DMS153 treated with DMSO at 0.1 percent for 48 hours (cell line): Measurements from ENCODE around the gene KIAA0232.

ENCODE experiments used
- DNase-seq: peaks from one replicate; lab custom pipeline; 2025; ENCODE audit not compliant: unreplicated experiment; lab: John Stamatoyannopoulos, UW

Gene KIAA0232

GRCh38 chr4:6845027-6845426 is 62.5 kb downstream of the KIAA0232 start:
- no peak for DNase-seq

- no peak for DNase-seq
These were observed 63.0 kb downstream of the KIAA0232 start for GRCh38 chr4:6845574-6845973.

DNA sequence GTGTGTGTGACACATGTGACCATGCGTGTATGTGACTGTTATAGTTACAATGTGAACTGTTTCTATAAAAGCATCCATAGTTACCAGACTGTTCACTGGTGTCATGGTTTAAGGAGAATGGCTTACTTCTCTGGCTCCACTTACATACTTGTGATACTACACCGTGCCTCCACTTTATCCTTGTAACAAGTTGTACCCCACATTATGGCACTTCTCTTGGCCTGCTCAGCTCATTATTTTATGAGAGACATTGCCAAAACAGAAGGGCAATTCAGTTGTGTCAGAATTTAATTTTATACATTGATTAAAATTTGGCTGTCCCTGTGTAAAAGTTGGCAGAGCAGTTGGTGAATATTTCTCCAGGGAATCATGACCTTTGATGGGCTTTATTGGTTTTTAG is 64.7 kb downstream of the KIAA0232 start:
- no peak for DNase-seq

DNA sequence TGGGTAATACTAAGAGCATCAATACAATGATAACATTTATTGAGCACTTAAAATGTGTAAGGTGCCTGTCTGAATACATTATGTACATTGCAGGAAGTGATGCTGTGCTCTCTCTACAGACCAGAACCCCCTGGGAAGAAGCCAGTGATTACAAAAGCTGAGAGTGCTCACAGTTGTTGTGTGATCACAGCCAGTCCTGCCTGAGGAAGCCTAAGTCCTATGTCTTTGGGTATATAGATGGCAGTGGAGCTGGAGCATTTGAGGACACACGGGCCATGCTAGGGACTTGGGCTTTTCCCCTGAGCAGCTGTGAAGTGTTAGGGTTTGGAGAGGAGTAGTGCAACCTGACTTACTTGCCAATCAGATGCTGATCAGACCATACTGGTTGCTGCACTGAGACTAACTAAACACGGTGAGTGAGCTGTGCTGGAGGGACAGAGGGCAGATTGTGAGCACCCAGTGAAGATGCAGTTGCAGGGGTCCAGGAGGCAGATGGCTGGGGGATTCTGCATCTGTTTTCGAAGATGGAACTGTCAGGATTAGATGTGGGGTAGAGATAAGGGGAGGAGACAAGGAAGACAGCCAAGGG is 66.3 kb downstream of the KIAA0232 start:
- no peak for DNase-seq

- no peak for DNase-seq
These were observed 67.2 kb downstream of the KIAA0232 start for GRCh38 chr4:6849691-6850090.

DNA sequence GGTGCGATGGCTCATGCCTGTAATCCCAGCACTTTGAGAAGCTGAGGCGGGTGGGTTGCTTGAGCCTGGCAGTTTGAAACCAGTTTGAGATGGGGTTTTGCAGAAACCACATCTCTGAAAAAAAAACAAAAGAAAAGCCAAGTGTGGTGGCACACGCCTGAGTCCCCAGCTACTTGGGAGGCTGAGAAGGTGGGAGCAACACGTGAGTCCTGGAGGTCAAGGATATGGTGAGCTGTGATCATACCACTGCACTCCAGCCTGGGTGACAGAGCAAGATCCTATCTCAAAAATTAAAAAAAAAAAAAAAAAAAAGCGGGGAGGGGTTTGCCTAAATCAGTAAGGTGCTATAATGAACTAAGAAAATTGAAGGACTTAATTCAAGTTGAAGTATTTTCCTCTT is 68.9 kb downstream of the KIAA0232 start:
- DNase-seq, result no peak

DNA sequence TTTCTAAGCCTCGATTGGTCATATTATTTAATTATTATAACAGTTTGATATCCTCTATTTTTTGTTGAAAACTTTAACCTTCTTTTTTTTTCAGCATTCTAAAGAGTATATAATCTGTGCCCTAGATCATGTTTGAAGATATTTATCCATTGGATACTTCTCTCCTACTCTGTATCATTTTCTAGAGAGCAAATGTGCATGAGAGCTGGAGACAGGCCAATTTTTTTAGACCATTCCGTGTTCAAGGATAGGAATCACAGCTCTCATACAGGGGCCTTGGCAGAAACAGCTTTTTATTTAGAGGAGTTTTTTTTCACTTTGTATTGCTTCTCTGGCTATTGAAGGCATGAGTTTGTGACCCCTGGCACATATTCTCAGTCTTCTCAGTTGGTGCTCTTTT is 69.4 kb downstream of the KIAA0232 start:
- no peak for DNase-seq

- DNase-seq, result no peak
These were observed 70.1 kb downstream of the KIAA0232 start for GRCh38 chr4:6852582-6852981.

- DNase-seq, result no peak
These were observed 71.7 kb downstream of the KIAA0232 start for GRCh38 chr4:6854098-6854744.

GRCh38 chr4:6855692-6856297 is 73.3 kb downstream of the KIAA0232 start:
- no peak for DNase-seq

GRCh38 chr4:6856391-6856790 is 73.9 kb downstream of the KIAA0232 start:
- DNase-seq, result no peak

DNA sequence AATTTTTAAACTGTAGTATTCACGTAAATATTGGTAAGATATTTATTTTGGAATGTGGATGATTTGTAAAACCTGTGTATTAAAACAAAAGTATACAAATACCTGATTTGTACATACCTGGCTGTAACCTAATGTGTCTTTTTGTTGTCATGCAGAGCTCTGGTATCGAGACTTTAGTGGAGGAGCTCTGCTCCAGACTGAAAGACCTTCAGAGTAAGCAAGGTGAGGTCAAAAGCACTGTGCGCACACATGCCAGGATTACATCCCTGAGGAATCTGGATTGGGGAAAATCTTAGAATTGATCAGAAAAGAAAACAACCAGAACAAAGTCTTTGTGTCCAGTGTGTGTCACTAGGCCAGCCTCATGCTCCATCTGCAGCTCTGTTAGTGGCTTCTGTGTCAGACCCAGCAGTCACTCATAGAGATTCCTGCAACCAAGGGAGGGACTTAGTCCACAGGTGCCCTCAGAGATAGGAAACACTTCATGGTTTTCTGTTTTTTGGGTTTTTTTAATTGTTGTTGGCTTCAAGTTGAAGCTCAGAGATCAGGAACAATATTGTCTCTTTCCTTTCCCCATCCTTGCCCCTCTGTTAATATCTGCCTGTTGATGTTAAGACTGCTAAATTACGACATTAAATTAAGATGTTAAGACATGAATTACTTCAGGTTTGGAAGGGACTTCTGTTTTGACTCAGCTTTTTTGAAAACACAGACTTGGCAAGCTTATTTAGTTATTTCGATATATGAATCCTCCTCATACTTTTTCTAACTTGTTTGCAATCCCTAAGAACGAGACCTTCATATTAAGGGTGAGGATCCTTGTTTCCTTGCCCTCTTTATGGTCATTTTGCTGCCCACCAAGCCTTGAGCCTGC is 74.7 kb downstream of the KIAA0232 start:
- no peak for DNase-seq

- DNase-seq, result no peak
These were observed 76.5 kb downstream of the KIAA0232 start for GRCh38 chr4:6858997-6859396.

GRCh38 chr4:6859543-6859942 is 77.0 kb downstream of the KIAA0232 start:
- DNase-seq, result no peak

- no peak for DNase-seq
These were observed 85.9 kb downstream of the KIAA0232 start for GRCh38 chr4:6868386-6868785.

DNA sequence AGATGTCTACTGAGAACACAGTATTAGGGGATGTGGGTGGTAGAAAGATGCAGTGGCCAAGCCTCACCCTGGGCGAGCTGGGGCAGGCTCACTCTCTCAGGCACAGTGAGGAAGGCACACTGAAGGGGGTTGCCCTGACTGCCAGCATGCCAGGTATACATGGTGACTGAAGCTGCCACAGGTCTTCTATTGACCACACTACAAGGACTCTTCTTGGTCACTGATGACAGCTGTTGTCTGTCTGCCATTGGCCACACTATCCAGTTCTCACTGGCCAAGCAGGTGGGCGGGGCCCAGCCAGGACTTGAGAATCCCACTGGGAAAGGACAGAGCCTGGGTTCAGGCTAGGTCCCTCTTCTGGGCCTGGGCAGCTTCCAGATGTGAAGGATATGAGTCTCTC is 87.4 kb downstream of the KIAA0232 start:
- no peak for DNase-seq

DNA sequence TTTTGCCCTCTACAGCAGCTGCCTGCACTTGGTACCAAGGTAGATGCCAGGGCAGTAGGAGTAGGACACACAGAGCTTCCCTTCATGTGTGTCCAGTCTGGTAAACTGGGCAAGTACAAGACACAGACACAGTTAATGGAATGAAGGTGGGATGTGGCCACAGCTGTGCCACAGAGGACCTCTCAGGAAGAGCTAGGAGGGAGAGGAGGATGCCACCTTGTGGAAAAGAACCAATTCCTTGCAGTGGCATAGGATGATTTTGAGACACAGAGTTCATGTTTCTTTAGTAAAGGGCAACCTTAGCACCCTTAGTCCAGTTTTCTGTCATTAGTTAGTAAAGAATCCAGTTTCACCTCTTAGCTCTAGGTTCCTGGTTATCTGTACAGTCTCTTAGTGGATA is 90.8 kb downstream of the KIAA0232 start:
- DNase-seq, result no peak

- DNase-seq, result peak; percentile 1
These were observed 91.4 kb downstream of the KIAA0232 start for GRCh38 chr4:6873792-6874461.

- no peak for DNase-seq
These were observed 92.5 kb downstream of the KIAA0232 start for GRCh38 chr4:6874981-6875380.

DNA sequence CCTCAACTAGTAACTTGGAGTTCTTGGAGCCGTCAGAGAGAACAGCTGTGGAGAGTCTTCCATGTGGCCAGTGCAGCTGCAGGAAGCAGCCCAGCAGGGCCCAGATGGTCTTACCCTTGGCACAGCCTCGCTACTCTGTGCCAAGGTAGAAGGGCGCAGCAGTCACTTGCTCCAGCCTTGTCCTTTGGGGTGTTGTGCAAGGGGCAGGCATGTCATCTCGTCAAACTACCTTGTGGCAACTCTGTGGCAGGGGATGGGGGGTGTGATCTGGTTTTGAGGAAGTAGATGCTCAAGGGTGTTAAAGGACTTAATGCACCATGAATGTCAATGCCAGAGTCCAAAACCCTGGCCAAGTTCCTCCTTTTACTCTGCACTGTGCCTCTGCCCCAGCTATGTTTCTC is 92.9 kb downstream of the KIAA0232 start:
- DNase-seq, result no peak

DNA sequence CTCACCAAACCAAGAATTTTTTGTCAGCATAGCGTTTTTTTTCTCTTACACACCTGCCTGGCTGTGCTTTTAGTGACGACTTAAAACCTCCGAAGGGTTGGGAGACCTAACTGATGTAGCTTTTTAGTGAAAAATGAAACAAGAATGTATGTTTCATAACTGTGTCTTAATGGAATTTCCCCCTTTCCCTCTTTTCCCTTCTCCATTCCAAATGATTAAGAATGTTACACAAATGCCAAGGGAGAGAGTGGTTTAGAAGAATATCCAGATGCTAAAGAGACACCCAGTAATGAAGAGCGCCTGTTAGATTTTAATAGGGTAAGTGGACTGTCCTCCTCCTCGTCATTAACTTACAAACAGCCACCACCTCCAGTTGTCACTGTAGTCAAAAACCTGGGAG is 93.9 kb downstream of the KIAA0232 start:
- no peak for DNase-seq
